ENCODE data around the gene LIPT2.
A peak's percentile ranks its signal among the peaks of the same experiment; 100 is the strongest.

Gene LIPT2

DNA sequence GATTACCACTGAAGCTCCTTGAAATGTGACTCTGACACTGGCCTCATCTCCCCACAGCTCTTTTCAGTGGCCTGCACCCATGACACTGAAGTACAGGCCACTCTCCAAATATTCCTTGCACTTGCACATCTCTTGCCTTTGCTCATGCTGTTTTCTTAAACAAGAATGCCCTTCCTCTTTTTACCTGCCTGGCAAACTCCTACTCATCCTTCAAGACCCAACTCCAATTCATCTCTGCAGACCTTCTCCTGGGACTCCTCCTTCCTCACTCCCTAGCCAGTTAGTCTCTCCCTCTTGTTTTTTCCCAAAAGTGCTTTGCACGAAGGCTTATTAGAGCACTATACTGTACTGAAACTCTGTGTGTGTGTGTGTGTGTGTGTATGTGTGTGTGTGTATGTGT lies 28.8 kb downstream of the LIPT2 start:
- DNase-seq: no peak

DNA sequence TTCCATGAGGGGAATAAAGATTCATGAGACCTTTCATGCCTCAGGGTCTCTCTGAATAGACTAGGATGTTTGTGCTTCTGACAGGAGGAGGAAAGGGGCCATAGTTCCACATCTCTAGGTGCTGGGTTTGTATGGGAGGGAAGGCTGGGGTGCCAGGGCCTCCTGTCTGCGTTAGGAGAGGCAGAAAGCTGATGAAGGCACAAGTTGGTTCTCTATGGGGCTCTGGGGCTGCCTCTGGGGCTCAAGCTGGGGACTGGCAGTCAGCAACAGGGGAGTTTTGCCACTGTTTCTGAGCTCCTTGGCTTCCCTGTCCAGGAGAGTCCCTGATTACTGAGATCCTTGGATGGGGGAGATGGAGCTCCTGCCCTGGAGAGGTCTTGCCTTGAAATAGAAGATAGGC lies 30.3 kb downstream of the LIPT2 start:
- DNase-seq: no peak

DNA sequence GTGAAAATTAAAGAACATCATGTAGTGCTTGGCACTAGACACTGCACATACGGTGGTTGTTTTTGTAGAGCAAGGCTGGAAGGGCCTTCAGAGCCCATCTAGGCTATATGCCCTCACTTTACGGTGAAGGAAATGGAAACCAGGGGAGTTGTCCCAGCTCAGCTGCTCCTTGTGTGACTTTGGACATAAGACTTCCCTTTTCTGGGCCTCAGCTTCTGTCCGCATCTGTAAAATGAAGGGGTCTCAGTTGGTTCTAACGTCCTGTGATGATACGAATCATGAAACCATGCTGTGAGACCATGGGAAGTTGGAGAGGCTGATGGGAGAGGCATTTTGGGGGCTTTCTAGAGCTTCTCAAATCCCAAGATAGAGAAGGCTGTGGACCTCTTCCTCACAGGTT lies 30.9 kb downstream of the LIPT2 start:
- DNase-seq: no peak

DNA sequence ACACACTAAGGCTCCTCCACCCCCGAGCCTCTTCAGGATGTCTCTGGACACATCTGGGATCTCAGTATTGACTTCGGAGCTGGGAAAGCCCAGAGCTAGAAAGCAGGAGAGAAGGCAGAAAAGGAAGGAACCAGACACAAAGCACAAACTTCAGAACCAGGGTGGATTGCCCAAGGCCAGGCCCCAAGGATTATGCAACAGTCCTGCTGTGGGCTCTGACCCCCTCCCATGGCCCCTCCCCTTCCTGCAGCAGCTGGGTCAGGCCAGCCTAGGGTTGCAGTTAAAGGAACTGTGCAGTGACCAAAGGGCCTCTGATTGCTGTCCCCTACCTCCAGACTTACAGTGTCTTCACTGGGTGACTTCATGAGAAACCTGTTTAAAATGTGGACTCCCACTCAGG lies 31.5 kb downstream of the LIPT2 start:
- DNase-seq: no peak

DNA sequence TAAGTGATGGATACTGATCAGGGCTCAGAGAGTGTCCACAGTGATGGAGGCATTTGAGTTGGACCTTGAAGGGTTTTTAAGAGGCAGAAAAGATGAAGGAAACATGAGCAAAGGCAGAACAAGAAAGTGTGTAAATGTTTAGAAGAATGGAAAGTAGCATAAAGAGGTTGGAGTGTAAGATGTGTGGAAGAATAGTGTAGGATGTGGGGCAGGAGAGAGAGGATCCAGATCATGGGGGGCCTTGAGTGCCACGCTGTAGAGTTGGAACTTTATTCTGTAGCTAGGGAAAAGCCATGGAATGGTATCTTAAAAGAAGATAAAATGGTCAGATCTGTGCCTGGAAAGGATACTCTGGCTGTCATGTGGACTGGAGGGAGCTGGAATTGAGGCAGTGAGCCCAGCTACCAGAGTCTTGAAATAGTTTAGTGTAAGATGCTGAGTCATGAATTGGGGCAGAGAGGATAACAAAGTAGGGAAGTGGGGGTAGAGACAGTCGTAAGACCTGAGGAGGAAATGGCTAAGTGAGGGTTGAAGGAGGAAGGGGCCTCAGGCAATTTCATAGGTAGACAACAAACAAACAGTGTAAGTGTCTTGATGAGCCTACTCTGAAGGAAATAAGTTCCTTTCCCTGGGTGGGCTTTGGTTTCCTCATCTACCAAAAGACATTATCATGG lies 32.9 kb downstream of the LIPT2 start:
- peak; percentile 52 for DNase-seq

DNA sequence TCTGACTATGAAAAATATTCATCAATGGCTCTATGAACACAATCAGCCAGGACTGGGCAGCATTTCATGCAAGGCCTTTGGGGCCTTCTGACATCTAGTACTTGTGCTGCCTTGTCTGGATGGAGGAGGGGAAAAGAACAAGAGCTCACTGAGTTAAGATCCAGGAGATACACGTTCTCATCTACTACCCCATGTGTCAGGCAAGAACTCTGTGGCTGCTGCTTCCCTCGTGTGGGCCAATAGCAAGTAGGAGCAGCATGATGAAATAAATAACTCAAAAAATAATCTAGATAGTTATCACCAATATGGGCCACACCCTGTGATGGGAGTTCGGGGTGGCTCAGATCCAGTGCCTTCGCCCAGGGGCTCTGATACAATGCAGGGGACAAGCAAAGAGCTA lies 33.5 kb downstream of the LIPT2 start:
- no peak for DNase-seq

DNA sequence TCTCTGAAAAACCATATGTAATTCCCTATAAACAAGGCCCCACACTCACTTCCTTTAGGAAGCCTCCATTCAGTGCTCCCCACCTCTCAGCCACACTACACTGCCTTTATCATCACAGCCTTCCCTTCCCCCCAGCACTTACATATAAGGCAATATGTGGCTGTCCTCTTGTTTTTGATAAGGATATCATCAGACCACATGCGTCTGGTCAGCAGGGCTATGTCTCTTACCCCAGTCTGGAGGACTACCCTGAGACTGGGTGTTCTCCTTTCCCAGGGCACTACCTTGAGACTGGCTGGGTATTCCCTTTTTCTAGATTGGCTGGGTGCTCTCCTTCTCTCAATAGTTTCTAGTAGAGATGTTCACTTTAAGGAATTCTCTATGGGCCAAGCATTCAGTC lies 33.9 kb downstream of the LIPT2 start:
- DNase-seq: no peak

DNA sequence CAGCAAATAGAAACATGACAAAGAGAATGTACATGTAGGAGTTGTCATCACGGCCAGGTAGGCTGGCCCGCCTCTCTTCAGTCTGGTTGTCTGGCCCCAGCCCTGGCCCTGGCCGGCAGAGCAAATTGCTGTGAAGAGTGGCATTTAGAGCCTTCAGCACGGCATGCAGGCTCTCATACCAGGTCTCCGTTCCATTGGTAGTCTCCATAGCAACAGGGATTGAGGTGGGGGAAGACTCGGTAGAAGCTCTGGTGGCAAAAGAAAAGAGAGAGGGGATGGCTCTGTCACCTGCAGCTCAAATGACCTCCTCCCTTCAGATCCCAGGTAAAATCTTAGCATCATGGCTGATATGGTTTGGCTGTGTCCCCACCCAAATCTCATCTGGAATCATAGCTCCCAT lies 36.2 kb downstream of the LIPT2 start:
- no peak for DNase-seq

DNA sequence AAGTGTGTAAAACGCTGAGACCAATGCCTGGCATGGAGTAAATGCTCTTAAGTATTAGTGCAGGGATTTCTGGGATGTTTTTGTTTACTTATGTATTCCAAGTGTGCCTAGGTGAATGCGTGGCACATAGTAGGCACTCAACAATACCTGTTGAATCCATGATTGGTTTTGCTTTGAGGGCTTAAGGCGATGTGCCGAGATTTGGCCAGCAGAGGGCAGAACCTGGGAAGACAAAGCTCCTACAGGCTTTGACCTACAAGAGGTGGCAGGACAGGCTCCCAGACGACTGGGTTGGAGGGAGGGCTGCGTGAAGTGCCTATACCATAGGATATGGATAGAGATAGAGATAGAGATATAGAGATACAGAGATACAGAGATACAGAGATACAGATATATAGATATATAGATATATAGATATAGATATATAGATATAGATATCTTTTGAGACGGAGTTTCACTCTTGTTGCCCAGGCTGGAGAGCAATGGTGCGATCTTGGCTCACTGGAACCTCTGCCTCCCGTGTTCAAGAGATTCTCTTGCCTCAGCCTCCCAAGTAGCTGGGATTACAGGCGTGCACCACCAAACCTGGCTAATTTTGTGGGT lies 40.0 kb downstream of the LIPT2 start:
- DNase-seq: peak; percentile 61

DNA sequence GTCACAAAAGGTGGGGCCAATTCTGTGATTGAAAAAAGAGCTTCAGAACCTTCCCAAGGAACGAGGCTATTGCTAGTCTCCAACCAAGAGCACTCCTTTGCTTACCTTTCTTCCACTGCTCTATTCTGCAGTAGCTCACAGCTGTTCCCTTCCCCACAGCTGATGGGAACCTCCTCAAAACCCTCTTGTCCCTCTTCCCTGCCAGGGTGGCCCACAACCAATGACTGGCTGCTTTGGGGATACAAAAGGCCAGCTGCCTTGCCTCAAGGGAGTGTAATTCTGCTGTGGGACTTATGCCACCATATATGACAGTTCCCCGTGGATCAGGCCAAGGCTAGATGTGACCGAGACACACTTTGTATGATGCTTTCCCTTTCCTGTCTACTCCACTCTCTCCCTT lies 41.2 kb downstream of the LIPT2 start:
- DNase-seq: no peak

DNA sequence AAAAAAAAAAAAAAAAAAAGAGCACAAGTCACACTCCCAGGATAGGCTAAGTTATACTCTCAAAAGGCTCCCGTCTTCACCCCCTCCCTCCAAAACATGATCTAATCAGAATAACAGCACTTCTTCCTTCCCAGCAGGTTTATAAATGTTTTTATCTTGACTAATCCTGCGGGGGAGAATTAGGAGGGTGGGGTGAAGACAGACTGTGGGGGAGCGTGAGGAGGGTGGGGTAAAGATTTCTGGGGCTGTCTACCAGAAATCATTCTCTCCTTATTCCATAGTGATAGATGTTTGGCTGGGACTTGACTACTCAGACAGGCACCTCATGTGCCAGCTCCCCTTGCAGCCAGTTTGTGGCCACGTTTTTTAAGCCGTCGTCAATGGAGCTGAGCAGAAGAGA lies 43.2 kb downstream of the LIPT2 start:
- DNase-seq: no peak

DNA sequence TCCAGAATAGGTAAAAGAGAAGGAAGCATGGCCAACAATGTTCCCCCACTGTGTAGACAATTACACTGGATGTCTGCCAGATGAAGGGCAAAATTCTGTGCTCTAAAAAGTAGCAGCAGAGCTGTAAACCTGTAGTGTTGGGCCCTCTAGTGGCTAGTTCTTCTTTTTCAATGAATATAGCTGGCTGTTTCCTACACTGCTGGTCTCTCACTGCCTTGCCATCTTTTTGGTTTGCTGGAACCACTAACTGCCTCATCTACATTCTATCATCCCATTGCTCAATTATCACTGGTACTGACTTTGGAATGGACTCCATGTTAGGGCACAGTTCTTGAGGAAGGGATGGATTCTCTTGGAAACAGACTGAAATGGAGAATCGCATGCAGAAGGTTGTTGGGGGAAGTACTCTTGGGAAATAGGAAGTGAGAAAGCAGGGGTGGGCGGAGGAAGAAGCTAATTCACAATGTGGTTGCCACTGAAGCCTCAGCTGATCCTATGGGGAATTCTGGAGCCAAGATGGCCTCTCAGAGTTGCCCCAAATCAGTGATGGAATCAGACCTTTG lies 44.1 kb downstream of the LIPT2 start:
- peak; percentile 79 for DNase-seq

DNA sequence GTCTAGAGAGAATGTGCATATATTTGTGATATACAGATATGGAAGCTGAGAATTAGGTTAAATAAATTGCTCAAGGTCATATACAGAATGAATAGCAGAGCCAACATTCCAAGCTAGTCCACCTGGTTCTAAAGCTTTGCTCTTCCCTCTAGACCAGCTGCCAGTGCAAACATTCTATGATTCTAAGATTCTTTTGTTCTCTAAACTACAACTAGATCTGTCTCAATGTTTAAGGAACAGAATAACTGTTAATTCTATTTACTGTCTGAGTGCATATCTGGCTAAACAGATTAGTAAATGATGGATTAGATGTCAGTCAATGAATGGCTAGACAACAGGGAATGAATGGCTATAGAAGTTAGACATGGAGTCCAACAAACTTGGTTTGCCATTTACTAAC lies 45.8 kb downstream of the LIPT2 start:
- no peak for DNase-seq

DNA sequence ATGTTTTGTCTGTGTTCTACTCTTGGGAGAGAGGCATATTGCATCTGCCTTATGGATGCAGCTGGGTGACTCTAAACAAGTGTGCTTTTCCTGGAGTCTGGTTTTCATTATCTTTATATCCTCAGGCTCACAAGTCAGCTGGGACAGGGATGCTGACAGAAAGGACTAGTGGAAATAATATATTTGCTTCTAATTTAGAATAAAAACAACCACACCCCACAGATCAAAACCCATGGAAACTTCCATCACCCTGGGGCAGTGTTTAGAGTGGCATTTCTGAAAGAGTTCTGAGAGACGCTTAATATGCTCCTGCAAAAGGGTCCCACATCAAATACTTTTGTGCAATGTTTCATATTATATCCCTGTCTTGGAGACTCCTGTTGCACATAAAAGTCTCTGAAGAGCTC lies 47.0 kb downstream of the LIPT2 start:
- no peak for DNase-seq

DNA sequence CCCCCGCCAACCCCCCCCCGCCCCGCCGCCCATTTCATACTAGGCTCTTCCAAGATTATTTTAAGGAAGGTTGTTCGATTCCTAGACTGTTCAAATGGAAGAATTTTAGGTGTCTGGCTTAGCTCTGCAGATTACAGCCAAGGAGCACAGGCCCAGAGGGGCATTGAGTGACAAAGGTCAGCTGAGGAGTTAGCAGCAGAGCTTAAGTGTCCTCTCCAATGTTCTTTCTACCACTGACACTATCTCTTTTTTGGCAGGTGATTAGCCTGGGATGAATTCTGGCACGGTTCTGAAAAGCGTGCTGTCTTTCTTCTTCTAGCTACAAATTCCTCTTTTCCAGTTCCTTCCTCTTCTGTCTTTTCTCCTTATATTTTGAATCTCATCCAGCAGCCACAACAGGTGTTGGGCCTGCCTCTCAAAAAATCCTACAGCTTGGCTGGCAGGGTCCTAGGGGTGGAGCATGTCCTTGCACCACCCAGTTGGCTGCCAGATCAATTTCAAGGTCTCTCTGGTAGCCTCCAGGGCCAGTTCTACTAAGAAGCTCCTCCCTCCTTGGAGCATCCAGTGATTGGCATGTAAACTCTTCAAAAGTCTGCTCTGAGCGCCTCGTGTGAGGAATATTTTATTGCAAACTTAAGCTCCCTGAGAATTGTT lies 49.2 kb downstream of the LIPT2 start:
- no peak for DNase-seq

DNA sequence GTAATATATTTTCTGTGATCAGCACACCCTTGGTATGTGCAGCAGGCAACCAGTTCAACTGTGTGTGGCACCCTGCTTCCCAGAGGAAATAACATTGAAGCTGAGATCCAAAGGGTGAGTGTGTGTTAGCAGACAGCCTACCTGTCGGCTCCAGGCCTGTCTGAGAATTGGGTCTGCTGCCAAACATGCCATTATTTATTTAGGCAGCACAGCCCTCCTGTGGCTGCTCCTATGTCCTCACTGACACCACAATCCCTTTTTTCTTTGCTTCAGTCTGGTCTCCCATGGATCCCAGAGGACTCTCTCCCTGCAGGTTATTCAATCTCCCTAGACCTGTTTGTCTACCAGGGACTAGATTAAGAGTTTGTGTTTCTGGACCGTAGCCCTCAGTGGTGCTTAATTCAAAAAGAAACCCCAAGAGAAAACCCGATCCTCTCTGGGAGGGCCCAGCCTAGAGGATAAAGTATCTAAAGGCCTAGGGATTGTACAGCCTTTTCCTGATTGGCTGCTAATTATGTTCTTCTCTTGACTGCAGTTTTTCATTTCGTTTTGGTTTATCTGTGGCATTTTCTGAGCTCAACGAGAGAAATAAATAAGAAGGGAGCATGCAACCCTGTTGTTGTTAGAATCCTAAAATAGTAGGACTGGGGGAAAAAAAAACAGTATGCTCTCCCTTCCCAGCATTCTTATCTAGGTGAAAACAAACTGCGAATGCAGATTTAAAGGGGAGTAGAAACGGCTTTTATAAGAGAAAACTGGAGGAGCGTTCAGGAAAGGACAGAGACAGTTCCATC lies 50.3 kb downstream of the LIPT2 start:
- no peak for DNase-seq

DNA sequence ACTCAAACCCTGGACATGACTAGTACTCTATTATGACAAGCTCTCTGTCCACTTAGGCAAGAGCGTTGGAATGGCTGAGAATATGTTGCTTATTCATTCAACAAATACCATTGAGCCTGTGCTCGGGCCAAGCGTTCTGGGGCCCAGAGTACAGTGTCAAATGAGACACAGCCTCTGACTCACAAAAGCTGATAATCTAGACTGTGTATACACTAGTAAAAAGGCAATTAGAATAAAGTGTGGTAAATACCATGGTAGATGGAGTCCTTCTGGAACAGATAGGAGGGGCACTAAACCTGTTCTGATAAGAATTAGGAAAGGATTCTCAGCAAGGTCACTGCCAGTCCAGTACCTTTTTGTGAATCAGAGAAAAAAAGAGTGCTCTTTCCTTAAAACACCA lies 50.9 kb downstream of the LIPT2 start:
- peak; percentile 19 for DNase-seq

Data from fibroblast of skin of back (primary cell).